HEK293 (cell line): ENCODE measurements around the gene IRS1.

Source experiments
- GLI4 ChIP-seq: fragments of 450-650 bp; formaldehyde crosslinking; IDR thresholded peaks from 2 replicates; pipeline ENCODE4 v1.5.1; 2016; ENCODE audit warnings: missing biosample characterization, missing genetic modification characterization
- GLIS2 ChIP-seq: fragments of 450-650 bp; formaldehyde crosslinking; IDR thresholded peaks from 2 replicates; pipeline ENCODE4 v1.5.1; 2016; ENCODE audit warnings: missing biosample characterization, missing genetic modification characterization
- INSM2 ChIP-seq: fragments of 450-650 bp; formaldehyde crosslinking; IDR thresholded peaks from 2 replicates; pipeline ENCODE4 v1.5.1; 2016; ENCODE audit warnings: missing biosample characterization, missing genetic modification characterization
- KLF17 ChIP-seq: fragments of 450-650 bp; formaldehyde crosslinking; IDR thresholded peaks from 2 replicates; pipeline ENCODE4 v1.5.1; 2016; ENCODE audit warnings: missing biosample characterization, missing genetic modification characterization
- PRDM6 ChIP-seq: fragments of 450-650 bp; formaldehyde crosslinking; IDR thresholded peaks from 2 replicates; pipeline ENCODE4 v1.5.1; 2017; ENCODE audit warnings: missing biosample characterization, missing genetic modification characterization
- SCRT1 ChIP-seq: fragments of 450-650 bp; formaldehyde crosslinking; IDR thresholded peaks from 2 replicates; pipeline ENCODE4 v1.5.1; 2016; ENCODE audit warnings: missing biosample characterization, missing genetic modification characterization, borderline replicate concordance
- YY1 ChIP-seq: fragments of 450-650 bp; formaldehyde crosslinking; IDR thresholded peaks from 2 replicates; pipeline ENCODE4 v1.5.1; 2018; ENCODE audit warnings: missing biosample characterization, missing genetic modification characterization
- ZFP3 ChIP-seq: fragments of 450-650 bp; formaldehyde crosslinking; IDR thresholded peaks from 2 replicates; pipeline ENCODE4 v1.5.1; 2016; ENCODE audit warnings: low read depth, missing biosample characterization, missing genetic modification characterization
- ZNF169 ChIP-seq: fragments of 450-650 bp; formaldehyde crosslinking; IDR thresholded peaks from 2 replicates; pipeline ENCODE4 v1.5.1; 2016; ENCODE audit warnings: missing biosample characterization, missing genetic modification characterization
- ZNF175 ChIP-seq: fragments of 450-650 bp; formaldehyde crosslinking; IDR thresholded peaks from 2 replicates; pipeline ENCODE4 v1.5.1; 2016; ENCODE audit warnings: missing biosample characterization, missing genetic modification characterization
- ZNF184 ChIP-seq: fragments of 450-650 bp; IDR thresholded peaks from 2 replicates; pipeline ENCODE4 v1.5.1; 2018; ENCODE audit warnings: missing biosample characterization, mild to moderate bottlenecking, missing genetic modification characterization
- ZNF26 ChIP-seq: fragments of 450-650 bp; formaldehyde crosslinking; IDR thresholded peaks from 2 replicates; pipeline ENCODE4 v1.5.1; 2016; ENCODE audit warnings: missing biosample characterization, missing genetic modification characterization
- ZNF280C ChIP-seq: fragments of 450-650 bp; formaldehyde crosslinking; IDR thresholded peaks from 2 replicates; pipeline ENCODE4 v1.5.1; 2016; ENCODE audit warnings: missing biosample characterization, missing genetic modification characterization
- ZNF335 ChIP-seq: fragments of 450-650 bp; formaldehyde crosslinking; conservative IDR thresholded peaks from 2 replicates; pipeline ENCODE4 v1.5.1; 2016; ENCODE audit warnings: missing biosample characterization, missing genetic modification characterization
- ZNF394 ChIP-seq: fragments of 450-650 bp; formaldehyde crosslinking; IDR thresholded peaks from 2 replicates; pipeline ENCODE4 v1.5.1; 2016; ENCODE audit warnings: missing biosample characterization, missing genetic modification characterization, mild to moderate bottlenecking, moderate library complexity, borderline replicate concordance
- ZNF501 ChIP-seq: fragments of 450-650 bp; formaldehyde crosslinking; IDR thresholded peaks from 2 replicates; pipeline ENCODE4 v1.5.1; 2016; ENCODE audit warnings: missing biosample characterization, missing genetic modification characterization
- ZNF518A ChIP-seq: fragments of 450-650 bp; formaldehyde crosslinking; conservative IDR thresholded peaks from 2 replicates; pipeline ENCODE4 v1.5.1; 2016; ENCODE audit warnings: low read depth, missing biosample characterization, missing genetic modification characterization
- ZNF623 ChIP-seq: fragments of 450-650 bp; formaldehyde crosslinking; IDR thresholded peaks from 2 replicates; pipeline ENCODE4 v1.5.1; 2016; ENCODE audit warnings: missing biosample characterization, missing genetic modification characterization
- ZNF629 ChIP-seq: fragments of 450-650 bp; formaldehyde crosslinking; IDR thresholded peaks from 2 replicates; pipeline ENCODE4 v1.5.1; 2017; ENCODE audit warnings: missing biosample characterization, missing genetic modification characterization
- ZNF658 ChIP-seq: fragments of 450-650 bp; formaldehyde crosslinking; IDR thresholded peaks from 2 replicates; pipeline ENCODE4; 2016; ENCODE audit warnings: missing biosample characterization, missing genetic modification characterization
- TF ChIP-seq, protein P1 (sequence below): fragments of 450-650 bp; formaldehyde crosslinking; IDR thresholded peaks from 2 replicates; pipeline ENCODE4 v1.5.1; 2016; ENCODE audit warnings: missing biosample characterization, missing genetic modification characterization
- TF ChIP-seq, protein P2 (sequence below): fragments of 450-650 bp; IDR thresholded peaks from 2 replicates; pipeline ENCODE4 v1.5.1; 2018; ENCODE audit warnings: missing biosample characterization, mild to moderate bottlenecking, missing genetic modification characterization

IRS1 gene

GRCh38 chr2:226791056-226791486 lies 8.5 kb downstream of the IRS1 start (continued):
- no peak for TF ChIP-seq ZNF26
- no peak for TF ChIP-seq SCRT1
- no peak for TF ChIP-seq ZNF394 (tag by site-specific recombination)
- TF ChIP-seq ZNF623 = no peak
- no peak for TF ChIP-seq PRDM6
- TF ChIP-seq ZNF658 = no peak
- TF ChIP-seq ZNF629 = no peak
- TF ChIP-seq KLF17 (tag by site-specific recombination) = no peak
- no peak for TF ChIP-seq ZNF169 (tag by site-specific recombination)
- TF ChIP-seq INSM2 = no peak
- TF ChIP-seq, protein P1, sequence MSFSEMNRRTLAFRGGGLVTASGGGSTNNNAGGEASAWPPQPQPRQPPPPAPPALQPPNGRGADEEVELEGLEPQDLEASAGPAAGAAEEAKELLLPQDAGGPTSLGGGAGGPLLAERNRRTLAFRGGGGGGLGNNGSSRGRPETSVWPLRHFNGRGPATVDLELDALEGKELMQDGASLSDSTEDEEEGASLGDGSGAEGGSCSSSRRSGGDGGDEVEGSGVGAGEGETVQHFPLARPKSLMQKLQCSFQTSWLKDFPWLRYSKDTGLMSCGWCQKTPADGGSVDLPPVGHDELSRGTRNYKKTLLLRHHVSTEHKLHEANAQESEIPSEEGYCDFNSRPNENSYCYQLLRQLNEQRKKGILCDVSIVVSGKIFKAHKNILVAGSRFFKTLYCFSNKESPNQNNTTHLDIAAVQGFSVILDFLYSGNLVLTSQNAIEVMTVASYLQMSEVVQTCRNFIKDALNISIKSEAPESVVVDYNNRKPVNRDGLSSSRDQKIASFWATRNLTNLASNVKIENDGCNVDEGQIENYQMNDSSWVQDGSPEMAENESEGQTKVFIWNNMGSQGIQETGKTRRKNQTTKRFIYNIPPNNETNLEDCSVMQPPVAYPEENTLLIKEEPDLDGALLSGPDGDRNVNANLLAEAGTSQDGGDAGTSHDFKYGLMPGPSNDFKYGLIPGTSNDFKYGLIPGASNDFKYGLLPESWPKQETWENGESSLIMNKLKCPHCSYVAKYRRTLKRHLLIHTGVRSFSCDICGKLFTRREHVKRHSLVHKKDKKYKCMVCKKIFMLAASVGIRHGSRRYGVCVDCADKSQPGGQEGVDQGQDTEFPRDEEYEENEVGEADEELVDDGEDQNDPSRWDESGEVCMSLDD = no peak
- TF ChIP-seq ZNF518A = peak; percentile 37; the same call in 1 of the 2 replicates
- peak; percentile 29; the same call in 1 of the 2 replicates for TF ChIP-seq GLIS2 (tag by site-specific recombination)
- no peak for TF ChIP-seq ZNF280C (tag by site-specific recombination)
- TF ChIP-seq, protein P2, sequence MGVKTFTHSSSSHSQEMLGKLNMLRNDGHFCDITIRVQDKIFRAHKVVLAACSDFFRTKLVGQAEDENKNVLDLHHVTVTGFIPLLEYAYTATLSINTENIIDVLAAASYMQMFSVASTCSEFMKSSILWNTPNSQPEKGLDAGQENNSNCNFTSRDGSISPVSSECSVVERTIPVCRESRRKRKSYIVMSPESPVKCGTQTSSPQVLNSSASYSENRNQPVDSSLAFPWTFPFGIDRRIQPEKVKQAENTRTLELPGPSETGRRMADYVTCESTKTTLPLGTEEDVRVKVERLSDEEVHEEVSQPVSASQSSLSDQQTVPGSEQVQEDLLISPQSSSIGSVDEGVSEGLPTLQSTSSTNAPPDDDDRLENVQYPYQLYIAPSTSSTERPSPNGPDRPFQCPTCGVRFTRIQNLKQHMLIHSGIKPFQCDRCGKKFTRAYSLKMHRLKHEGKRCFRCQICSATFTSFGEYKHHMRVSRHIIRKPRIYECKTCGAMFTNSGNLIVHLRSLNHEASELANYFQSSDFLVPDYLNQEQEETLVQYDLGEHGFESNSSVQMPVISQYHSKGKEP (tag by site-specific recombination) = no peak
- no peak for TF ChIP-seq ZFP3 (tag by site-specific recombination)
- TF ChIP-seq ZNF335 (tag by site-specific recombination) = peak; percentile 59
- TF ChIP-seq YY1 = peak; percentile 60
- TF ChIP-seq ZNF501 (tag by site-specific recombination) = no peak
- TF ChIP-seq ZNF175 (tag by site-specific recombination) = no peak
- no peak for TF ChIP-seq ZNF184 (tag by site-specific recombination)
- TF ChIP-seq GLI4 (tag by site-specific recombination) = no peak
